DMS79 (cell line): Measurements from ENCODE around the gene DUS2.

ENCODE experiments used
- DNase-seq: peaks from one replicate; lab custom pipeline; 2025; lab: John Stamatoyannopoulos, UW

Gene DUS2

DNA sequence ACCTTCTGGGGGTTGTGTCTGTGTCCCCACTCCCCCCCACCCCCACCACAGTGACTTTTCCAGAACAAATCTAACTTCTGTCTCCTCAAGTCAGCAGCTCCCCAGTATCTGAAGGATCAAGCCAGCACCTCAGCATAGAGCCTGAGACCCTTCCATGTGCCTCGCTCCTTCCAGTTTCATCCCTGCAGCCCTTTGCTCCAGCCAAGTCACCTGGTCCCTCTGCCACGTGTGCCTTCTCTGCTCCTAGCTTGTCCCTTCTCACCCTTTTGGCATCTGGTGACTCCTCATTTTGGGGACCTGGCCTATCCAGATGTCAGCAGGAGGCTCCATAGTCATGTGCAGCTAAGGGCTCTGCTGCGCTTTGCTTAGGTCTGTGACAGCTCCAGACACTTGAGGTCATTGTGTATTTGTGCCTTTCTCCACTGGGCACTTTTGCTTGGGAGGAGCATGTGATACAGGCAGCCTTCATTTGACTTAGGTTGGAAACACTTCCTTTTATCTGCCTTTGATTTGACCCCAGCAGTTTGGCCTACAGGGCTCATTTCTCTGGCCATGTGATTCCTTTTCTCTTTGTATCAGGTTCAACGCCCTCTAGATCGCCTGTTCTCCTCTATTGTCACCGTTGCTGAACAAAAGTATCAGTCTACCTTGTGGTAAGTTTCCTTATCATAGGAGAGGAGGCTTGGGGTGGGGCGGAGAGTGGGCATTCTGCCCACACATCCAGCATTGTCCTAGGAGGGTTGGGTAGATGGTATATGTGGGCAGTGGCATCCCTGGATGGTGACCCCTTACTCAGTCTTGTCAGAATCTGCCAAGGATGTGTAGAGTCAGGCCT is 55.0 kb downstream of the DUS2 start:
- no peak for DNase-seq

DNA sequence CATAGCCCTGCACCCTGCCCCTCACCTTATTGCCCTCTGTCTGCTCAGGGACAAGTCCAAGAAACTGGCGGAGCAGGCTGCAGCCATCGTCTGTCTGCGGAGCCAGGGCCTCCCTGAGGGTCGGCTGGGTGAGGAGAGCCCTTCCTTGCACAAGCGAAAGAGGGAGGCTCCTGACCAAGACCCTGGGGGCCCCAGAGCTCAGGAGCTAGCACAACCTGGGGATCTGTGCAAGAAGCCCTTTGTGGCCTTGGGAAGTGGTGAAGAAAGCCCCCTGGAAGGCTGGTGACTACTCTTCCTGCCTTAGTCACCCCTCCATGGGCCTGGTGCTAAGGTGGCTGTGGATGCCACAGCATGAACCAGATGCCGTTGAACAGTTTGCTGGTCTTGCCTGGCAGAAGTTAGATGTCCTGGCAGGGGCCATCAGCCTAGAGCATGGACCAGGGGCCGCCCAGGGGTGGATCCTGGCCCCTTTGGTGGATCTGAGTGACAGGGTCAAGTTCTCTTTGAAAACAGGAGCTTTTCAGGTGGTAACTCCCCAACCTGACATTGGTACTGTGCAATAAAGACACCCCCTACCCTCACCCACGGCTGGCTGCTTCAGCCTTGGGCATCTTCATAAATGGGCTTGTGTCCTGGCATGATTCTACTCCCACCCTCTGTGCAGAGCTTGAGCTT is 55.8 kb downstream of the DUS2 start:
- DNase-seq, result no peak

DNA sequence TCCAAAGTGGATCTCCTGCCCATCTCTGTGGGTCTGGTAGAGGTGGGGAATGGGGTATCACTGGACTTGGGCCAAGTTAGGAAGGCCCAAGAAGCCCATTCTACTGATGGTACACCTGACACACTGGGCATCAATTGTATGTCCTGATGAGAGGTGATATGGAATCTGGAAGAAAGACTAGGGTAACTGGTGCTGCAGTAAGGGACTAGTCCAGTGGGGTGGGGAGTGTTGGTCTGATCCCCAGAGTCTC is 56.2 kb downstream of the DUS2 start:
- no peak for DNase-seq

DNA sequence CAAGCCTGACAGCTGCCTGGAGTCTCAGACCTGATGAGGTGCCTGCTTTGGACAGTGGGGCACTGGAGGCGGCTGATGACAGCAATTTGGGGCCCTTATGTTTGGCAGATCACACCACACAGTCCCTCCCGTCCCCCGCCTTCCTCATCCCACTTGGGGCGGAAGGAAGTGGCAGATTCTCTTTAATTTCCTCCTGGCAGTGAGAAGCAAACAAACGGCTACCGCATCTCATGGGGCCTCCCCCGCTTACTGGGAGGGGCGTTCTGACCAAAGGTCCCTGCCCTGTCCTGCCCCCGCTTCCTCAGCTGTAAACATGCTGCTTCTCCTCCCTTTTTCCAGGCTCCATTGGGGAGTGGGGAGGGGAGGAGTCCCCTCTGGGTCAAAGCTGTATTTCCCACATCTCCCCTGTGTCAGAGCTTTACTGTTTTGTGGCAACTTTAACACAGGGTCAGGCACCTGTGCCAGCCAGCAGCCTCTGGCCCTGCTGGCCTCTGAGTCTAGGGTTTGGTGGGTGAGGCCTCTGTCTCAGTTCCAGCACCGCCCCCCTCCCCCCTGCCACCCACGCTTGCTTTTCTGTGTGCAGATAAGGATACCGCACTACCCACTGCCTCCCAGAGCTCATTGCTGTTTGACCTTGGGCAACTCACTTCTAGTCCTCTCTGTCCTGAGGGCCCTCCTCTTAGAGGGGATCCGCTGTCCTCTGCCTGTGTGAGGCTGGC is 56.7 kb downstream of the DUS2 start:
- no peak for DNase-seq

DNA sequence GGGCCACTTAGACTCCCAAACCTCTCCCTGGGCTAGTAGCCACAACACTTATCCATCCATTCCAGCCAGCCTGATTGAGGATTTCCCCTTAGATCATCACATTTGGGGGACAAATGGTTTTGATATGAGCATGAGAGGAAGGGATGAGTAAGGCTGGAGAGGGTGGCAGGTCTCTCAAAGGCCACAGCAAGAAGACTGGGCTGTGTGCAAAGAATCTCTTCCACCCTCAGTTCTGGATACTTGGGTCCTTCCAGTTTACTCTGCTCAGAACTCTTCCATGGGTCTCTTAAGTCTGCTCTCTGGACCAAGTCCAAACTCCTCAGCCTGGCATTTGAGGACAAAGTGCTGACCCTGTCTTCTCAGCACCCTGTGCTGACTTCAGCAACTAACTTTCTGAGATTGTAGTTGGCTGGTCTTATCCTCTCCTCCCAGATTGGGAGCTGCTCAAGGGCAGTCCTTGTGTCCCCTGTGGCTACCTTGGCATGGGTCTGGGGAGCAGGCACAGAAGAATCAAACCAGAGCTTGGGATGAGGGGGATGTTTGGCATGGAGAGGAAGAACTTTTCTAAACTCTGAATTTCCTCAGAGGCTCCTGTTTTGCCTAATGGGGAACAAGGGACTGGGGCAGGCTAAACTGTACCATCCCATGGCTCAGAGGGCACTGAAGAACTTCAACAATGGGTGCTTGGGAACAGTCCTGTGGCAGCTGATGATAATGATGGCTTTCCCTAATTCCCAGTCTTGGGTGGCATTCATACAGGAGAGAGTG is 59.0 kb downstream of the DUS2 start:
- no peak for DNase-seq

DNA sequence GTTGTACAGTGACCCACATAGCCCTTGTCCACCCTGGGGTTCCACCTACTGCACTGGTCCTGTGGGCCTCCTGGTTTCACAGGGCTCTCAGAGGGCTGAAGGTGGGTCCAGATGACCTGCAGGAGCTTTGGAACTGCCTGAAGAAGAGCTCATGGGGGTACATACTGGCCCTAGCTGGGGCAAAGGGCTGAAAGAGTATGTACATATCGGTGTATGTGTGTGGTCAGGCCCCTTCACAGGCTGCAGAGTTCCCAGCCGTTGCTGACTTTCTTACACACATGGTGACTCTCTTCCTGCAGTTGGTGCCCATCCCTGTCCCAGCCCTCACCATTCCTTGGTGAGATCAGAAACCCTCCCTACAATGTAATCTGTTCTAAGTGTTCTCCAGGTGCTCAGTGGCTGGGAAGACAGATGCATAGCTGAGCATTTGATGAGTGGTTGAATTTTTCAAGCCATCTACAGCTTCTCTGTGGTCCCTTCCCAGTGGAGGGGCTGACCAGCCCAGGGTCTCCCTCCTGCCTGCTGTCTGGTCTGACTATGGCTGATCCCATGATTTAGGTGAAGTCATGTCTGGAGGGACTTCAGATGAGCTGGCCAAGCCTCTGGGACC is 59.6 kb downstream of the DUS2 start:
- DNase-seq, result no peak

DNA sequence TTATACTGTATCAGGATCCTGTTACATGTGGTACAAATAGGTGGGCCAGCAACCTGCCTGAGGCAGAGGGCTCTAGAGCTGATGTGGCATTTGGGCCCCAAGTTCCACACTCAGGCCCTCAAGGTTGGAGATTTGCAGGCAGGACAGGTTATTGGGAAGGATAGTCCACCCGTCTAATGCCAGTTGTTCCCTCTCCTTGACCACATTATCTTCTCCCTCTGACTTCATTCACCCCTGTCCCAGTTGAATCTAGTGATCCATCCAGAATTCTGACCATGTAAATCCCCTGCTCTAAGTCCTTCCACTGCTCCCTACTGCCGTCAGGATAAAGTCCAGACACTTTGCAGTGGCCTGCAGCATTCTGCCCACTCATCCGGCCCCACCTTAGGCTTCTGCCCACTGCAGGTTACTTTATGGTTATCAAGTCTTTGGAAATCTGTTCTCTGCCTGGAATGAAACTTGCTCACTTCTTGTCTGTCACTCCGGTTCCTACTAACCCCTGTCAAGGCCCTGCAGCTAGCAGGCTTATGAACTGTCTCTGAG is 60.2 kb downstream of the DUS2 start:
- DNase-seq, result no peak

DNA sequence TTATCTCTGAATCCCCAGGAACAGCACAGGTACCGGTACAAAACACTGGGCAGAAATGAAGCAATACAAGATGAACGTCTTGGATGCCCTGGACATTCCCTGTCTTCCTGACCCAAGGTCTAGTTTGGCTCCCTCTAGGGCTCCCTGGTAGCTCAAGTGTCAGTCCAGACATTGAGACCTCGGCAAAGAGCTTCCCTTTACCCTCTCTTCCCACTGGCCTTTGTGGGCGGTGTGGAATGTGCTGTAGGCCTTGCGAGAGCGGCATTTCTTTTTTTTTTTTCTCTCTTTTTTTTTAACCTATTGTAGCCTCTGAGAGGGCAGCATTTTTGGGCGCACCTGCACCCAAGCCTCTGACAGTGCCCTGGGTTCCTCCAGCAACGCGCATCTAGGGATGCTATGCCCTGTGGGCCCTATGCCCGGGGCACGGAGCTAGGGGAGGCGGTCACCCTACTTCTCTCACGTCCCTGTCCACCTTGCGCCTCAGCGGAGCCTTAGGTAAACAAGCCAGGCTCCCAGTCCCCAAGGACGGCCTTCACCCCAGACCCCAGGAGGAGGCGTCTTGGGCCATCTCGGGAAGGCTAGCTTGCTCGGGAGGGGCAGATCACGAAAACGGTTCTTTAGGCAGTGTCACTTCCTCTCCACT is 60.9 kb downstream of the DUS2 start:
- peak; percentile 47 for DNase-seq

DNA sequence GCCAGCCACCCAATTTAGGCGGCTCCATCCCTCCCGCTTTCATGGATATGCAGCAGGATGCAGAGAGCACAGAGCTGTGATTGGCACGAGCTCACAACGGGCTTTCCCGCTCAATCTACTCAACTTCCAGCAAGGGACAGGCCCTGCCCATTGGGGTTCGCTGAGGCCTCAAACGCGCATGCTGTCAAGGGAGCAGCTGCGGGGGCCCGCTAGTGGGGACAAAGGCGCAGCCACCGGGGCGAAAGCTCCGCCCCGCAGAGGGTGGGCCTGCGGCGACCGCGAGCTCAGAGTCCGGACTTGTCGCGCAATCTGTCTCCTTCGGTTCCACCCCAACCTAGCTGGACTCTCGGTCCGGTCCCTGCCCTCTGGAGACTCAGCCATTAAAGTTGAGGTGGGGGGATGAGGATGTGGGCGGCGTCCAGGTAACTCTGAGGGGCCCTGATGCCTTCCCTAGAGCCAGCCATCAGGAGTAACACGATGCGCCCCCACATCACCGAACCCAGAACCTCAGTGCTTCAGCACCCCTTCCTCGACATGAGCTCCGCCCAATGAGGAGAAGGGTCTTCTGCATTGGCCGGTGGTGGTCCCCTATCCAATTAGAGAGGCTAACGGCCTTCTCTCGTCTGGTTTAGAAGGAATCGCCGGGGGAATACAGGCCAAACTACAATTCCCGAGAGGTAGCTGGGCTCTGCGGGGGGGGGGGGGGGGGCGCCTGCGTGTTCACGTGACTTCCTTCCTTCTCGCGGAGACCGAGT is 61.6 kb downstream of the DUS2 start:
- DNase-seq, result peak; percentile 84

DNA sequence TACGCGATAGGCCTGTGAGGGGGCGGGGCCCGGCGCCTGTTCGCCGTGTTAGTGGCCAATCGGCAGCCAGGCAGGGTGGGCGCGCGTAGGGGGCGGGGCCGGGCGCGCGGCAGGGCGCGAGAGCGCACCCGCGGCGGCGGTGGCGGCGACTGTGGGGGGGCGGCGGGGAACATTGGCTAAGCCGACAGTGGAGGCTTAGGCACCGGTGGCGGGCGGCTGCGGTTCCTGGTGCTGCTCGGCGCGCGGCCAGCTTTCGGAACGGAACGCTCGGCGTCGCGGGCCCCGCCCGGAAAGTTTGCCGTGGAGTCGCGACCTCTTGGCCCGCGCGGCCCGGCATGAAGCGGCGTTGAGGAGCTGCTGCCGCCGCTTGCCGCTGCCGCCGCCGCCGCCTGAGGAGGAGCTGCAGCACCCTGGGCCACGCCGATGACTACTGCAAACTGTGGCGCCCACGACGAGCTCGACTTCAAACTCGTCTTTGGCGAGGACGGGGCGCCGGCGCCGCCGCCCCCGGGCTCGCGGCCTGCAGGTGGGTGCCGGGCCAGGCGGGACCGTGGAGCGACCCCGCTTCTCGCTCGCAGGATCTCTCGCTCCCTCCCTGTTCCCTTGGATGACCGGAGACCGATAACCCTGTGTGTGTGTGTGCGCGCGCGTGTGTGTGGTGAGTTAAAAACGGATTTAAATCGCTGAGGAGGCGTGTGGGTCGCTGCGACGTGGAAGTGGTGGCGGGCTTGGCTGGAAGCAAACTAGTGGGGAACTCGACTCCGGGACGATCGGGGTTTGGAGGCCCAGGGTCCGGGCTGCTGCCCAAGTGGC is 62.4 kb downstream of the DUS2 start, which contains the start of gene NFATC3:
TSS of gene NFATC3 (plus strand) at position 112 of the 813 bp plus-strand sequence. CDS start at position 424, 312 bp downstream.
- DNase-seq, result peak; percentile 53

DNA sequence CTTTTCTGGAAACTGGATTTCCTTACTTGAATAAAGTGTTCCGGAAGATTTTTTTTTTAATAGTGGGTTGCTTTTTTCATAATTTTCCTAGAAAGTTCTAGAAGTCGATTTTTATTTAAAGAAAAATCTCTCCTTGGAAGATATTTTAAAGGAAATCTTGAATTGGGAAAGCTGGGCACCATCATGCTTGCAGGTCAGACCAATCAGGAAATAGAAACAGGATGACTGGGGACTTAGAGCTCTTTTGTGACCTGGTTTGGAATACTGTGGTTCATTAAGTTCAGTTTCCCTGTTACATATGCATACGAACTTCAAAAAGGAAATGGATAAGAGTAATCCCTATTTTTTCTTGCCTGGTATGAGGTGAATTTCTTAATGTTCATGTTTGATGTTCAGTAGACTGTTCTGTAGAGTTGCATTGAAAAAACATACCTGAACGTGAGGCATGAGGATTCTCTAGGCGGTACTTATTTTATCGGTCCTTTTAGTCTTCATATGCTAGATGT is 63.3 kb downstream of the DUS2 start:
- no peak for DNase-seq

DNA sequence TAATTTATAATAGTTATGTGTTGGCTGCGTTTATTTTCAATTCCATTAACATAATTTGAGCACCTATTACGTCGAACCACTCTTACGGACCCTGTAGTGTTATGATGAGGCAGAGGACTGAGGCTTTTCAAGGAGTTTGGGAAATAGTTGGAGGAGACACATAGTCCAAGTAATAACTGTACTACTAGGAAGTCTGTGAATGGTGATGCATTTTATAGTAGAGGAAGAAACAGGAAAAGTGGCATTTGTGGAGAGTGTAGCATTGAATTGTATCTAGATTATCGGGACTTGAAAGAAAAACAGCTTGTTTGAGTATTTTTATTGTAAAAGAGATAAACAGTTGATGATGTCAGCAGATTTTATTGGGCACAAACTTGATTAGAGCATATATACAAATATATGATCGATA is 63.8 kb downstream of the DUS2 start:
- no peak for DNase-seq

DNA sequence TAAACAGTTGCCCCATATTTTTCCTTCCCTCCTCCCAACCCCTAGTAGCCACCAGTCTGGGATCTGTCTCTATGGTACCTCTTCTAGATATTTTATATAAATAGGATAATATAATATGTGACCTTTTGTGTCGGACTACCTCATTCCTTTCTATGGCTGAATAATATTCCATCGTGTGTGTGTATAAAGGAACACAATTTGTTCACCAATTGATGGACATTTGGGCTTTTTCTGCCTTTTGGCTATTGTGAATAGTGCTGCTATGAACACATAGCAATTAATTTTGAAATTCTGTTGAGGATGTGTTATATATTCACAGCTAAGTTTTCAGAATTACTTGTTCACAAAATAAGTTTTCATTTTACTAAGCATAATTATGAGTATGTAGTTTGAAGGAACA is 64.6 kb downstream of the DUS2 start:
- no peak for DNase-seq

DNA sequence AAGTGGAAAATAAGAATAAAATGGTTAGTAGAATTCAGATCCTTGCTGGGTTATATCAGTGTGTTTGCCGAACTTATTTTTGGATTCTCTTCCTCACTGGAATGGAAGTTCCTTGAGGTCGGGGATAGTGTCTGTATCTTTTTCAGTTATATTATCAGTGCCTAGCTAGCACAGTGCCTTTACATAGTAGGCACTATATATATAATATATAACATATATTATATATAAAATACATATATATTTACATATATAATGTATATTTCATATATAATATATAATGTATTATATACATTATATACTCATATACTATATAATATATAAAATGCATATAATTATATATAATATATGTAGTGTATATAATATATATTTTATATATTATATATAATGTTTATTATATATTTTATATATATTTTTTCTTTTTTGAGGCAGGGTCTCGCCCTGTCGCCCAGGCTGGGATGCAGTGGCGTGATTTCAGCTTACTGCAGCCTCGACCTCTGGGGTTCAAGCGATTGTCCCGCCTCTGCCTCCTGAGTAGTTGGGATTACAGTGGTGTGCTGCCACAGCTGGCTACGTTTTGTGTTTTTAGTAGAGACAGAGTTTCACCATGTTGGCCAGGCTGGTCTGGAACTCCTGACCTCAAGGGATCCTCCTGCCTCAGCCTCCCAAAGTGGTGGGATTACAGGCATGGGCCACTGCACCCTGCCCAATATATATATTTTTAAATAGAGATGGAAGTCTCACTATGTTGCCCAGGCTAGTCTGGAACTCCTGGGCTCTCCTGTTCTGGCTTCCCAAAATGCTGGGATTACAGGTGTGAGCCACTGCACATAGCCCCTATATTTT is 65.3 kb downstream of the DUS2 start:
- DNase-seq, result no peak

DNA sequence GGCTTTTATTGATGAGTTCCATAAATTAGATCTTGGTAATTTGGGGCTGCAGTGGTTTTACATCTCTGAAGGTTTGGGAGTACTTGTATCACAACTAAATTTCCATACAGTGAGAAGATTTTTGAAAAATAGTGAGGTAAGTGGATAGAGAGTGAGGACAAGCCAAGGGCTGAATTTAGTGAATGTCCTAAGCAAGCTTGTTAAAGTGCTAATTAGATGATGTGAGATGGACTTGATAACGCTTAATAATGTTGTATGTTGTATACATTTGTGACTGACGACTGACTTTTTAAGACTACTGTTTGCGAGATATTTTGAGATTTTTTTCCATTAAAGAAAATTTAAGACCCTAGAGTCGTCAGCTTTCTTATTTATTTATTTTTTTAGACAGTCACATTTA is 66.0 kb downstream of the DUS2 start:
- no peak for DNase-seq

DNA sequence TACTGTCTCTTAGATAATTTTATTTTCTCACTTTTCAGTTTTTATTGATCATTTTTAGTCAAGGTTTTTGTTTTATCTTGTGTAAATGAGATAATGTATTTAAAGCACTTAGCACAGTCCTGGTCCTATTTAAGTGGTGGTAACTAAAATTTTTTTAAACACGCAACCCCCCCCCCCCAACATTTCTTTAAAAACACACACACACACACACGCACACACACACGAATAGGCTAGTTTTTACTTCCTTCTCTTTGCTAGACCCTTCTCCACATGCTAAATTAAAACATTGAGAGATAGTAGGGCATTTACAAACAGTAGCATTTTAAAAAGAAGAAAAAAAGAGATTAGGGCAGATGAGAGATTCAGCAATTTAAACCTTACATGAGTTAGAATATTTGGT is 67.0 kb downstream of the DUS2 start:
- DNase-seq, result no peak

DNA sequence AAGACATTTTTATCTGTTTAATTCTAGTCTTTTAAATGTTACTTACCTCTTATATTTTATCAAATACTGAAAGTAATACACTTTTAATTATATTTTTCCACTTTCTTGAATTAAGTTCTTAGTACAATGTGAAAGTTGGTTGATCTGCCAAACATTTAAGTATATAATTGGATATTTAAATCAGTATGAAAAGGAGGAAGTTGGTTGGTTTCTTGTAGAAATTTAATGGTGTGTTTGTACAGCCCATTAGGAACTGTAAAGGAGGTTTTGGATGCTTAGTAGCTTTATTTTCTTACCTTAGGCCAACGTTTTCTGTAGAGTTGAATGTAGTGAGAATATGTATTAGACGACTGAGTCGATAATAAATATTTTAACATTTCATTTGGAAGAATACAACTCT is 67.4 kb downstream of the DUS2 start:
- DNase-seq, result no peak
